ENCODE measurements around the gene CASP8AP2. TPM values are rescaled to one million over a fixed set of nuclear protein-coding genes. Genes with fewer than 3 reads are reported as not detected.
"Not testable (repeated sequence)": the region's sequence is repeated elsewhere in the genome, so short reads cannot be mapped to it uniquely, and the experiment has no call there.

The CASP8AP2 gene
- polyA plus RNA-seq, 2 donors, result 3.2 to 4.4 TPM

GRCh38 chr6:89894169-89894568 lies 64.5 kb downstream of the CASP8AP2 start, which contains the start of gene GJA10:
GJA10 (plus strand) TSS chr6:89894469; CDS start chr6:89894469, 0 bp downstream.
- no peaks in the 10 kb centered on the region for H3K27me3 ChIP-seq (ENCODE audit: control insufficient read depth in 1 of 2, insufficient read depth in 2 of 2, low read length in 2 of 2)
- H3K27ac ChIP-seq (ENCODE audit: low read depth in 2 of 2, low read length in 1 of 2), result no peak within 1 kb of the TSS
- no peaks in the 10 kb centered on the region for H3K4me1 ChIP-seq (ENCODE audit: control insufficient read depth in 2 of 2, insufficient read depth in 2 of 2, low read length in 1 of 2)
- no peak within 1 kb of the TSS for H3K4me3 ChIP-seq (ENCODE audit: low read depth in 1 of 2, low read length in 2 of 2)
- H3K36me3 ChIP-seq (ENCODE audit: control insufficient read depth in 2 of 2, insufficient read depth in 2 of 2, low read length in 1 of 2), result no peaks in the 10 kb centered on the region
- WGBS, 2 donors, result 98 to 100% methylated on average over 1 of the region's 1 CpG
- H3K9me3 ChIP-seq (ENCODE audit: control insufficient read depth in 2 of 2, insufficient read depth in 1 of 2, low read depth in 1 of 2, low read length in 1 of 2), result no peaks in the 10 kb centered on the region

GRCh38 chr6:89895276-89895874 lies 65.7 kb downstream of the CASP8AP2 start:
- H3K36me3 ChIP-seq (ENCODE audit: control insufficient read depth in 2 of 2, insufficient read depth in 2 of 2, low read length in 1 of 2), result no peaks in the 10 kb centered on the region
- 37 to 42% methylated on average over 8 of the region's 8 CpGs for WGBS, 2 donors
- H3K27me3 ChIP-seq (ENCODE audit: control insufficient read depth in 1 of 2, insufficient read depth in 2 of 2, low read length in 2 of 2), result no peaks in the 10 kb centered on the region
- H3K27ac ChIP-seq (ENCODE audit: low read depth in 2 of 2, low read length in 1 of 2), result no peak overlapping the region
- H3K9me3 ChIP-seq (ENCODE audit: control insufficient read depth in 2 of 2, insufficient read depth in 1 of 2, low read depth in 1 of 2, low read length in 1 of 2), result no peaks in the 10 kb centered on the region
- H3K4me3 ChIP-seq (ENCODE audit: low read depth in 1 of 2, low read length in 2 of 2), result no peak overlapping the region
- H3K4me1 ChIP-seq (ENCODE audit: control insufficient read depth in 2 of 2, insufficient read depth in 2 of 2, low read length in 1 of 2), result no peaks in the 10 kb centered on the region

GRCh38 chr6:89910001-89910901 lies 80.6 kb downstream of the CASP8AP2 start:
- not testable (repeated sequence) for H3K4me3 ChIP-seq (ENCODE audit: low read depth in 1 of 2, low read length in 2 of 2); H3K9me3 ChIP-seq (ENCODE audit: control insufficient read depth in 2 of 2, insufficient read depth in 1 of 2, low read depth in 1 of 2, low read length in 1 of 2); H3K27ac ChIP-seq (ENCODE audit: low read depth in 2 of 2, low read length in 1 of 2); H3K36me3 ChIP-seq (ENCODE audit: control insufficient read depth in 2 of 2, insufficient read depth in 2 of 2, low read length in 1 of 2); H3K27me3 ChIP-seq (ENCODE audit: control insufficient read depth in 1 of 2, insufficient read depth in 2 of 2, low read length in 2 of 2); H3K4me1 ChIP-seq (ENCODE audit: control insufficient read depth in 2 of 2, insufficient read depth in 2 of 2, low read length in 1 of 2)
- WGBS, 2 donors, result 56% methylated on average over 10 of the region's 10 CpGs

- Histone ChIP-seq H3K27me3 (ENCODE audit: control insufficient read depth in 1 of 2, insufficient read depth in 2 of 2, low read length in 2 of 2) (no peaks in the 10 kb centered on the region), H3K4me3 (ENCODE audit: low read depth in 1 of 2, low read length in 2 of 2) (no peak overlapping the region), H3K27ac (ENCODE audit: low read depth in 2 of 2, low read length in 1 of 2) (no peak overlapping the region), H3K9me3 (ENCODE audit: control insufficient read depth in 2 of 2, insufficient read depth in 1 of 2, low read depth in 1 of 2, low read length in 1 of 2) (no peaks in the 10 kb centered on the region), H3K4me1 (ENCODE audit: control insufficient read depth in 2 of 2, insufficient read depth in 2 of 2, low read length in 1 of 2) (no peaks in the 10 kb centered on the region), H3K36me3 (ENCODE audit: control insufficient read depth in 2 of 2, insufficient read depth in 2 of 2, low read length in 1 of 2) (no peaks in the 10 kb centered on the region)
- WGBS, 2 donors, result 67 to 72% methylated on average over 1 of the region's 1 CpG
Measured at GRCh38 chr6:89910902-89911240, 81.2 kb downstream of the CASP8AP2 start.

- Histone ChIP-seq H3K27me3 (ENCODE audit: control insufficient read depth in 1 of 2, insufficient read depth in 2 of 2, low read length in 2 of 2) (no peaks in the 10 kb centered on the region), H3K36me3 (ENCODE audit: control insufficient read depth in 2 of 2, insufficient read depth in 2 of 2, low read length in 1 of 2) (no peaks in the 10 kb centered on the region), H3K4me3 (ENCODE audit: low read depth in 1 of 2, low read length in 2 of 2) (no peak overlapping the region), H3K4me1 (ENCODE audit: control insufficient read depth in 2 of 2, insufficient read depth in 2 of 2, low read length in 1 of 2) (no peaks in the 10 kb centered on the region), H3K9me3 (ENCODE audit: control insufficient read depth in 2 of 2, insufficient read depth in 1 of 2, low read depth in 1 of 2, low read length in 1 of 2) (no peaks in the 10 kb centered on the region), H3K27ac (ENCODE audit: low read depth in 2 of 2, low read length in 1 of 2) (no peak overlapping the region)
- 79 to 99% methylated on average over 3 of the region's 3 CpGs for WGBS, 2 donors
Measured at GRCh38 chr6:89916136-89916920, 86.6 kb downstream of the CASP8AP2 start.

GRCh38 chr6:89917216-89917615 lies 87.5 kb downstream of the CASP8AP2 start:
- Histone ChIP-seq H3K9me3 (ENCODE audit: control insufficient read depth in 2 of 2, insufficient read depth in 1 of 2, low read depth in 1 of 2, low read length in 1 of 2) (no peaks in the 10 kb centered on the region), H3K36me3 (ENCODE audit: control insufficient read depth in 2 of 2, insufficient read depth in 2 of 2, low read length in 1 of 2) (no peaks in the 10 kb centered on the region), H3K27ac (ENCODE audit: low read depth in 2 of 2, low read length in 1 of 2) (no peak overlapping the region), H3K27me3 (ENCODE audit: control insufficient read depth in 1 of 2, insufficient read depth in 2 of 2, low read length in 2 of 2) (no peaks in the 10 kb centered on the region), H3K4me3 (ENCODE audit: low read depth in 1 of 2, low read length in 2 of 2) (no peak overlapping the region), H3K4me1 (ENCODE audit: control insufficient read depth in 2 of 2, insufficient read depth in 2 of 2, low read length in 1 of 2) (no peaks in the 10 kb centered on the region)
- 96% methylated on average over 4 of the region's 4 CpGs for WGBS, 2 donors

- H3K36me3 ChIP-seq (ENCODE audit: control insufficient read depth in 2 of 2, insufficient read depth in 2 of 2, low read length in 1 of 2), result no peaks in the 10 kb centered on the region
- no peak overlapping the region for H3K4me3 ChIP-seq (ENCODE audit: low read depth in 1 of 2, low read length in 2 of 2)
- H3K27me3 ChIP-seq (ENCODE audit: control insufficient read depth in 1 of 2, insufficient read depth in 2 of 2, low read length in 2 of 2), result no peaks in the 10 kb centered on the region
- 79% methylated on average over 3 of the region's 3 CpGs for WGBS, 2 donors
- no peak overlapping the region for H3K27ac ChIP-seq (ENCODE audit: low read depth in 2 of 2, low read length in 1 of 2)
- no peaks in the 10 kb centered on the region for H3K4me1 ChIP-seq (ENCODE audit: control insufficient read depth in 2 of 2, insufficient read depth in 2 of 2, low read length in 1 of 2)
- no peaks in the 10 kb centered on the region for H3K9me3 ChIP-seq (ENCODE audit: control insufficient read depth in 2 of 2, insufficient read depth in 1 of 2, low read depth in 1 of 2, low read length in 1 of 2)
Measured at GRCh38 chr6:89917801-89918366, 88.2 kb downstream of the CASP8AP2 start.

Other genes with a start within 250 kb of the CASP8AP2 start
- gene LYRM2, start 191.1 kb upstream of the CASP8AP2 start, polyA plus RNA-seq, result 10 to 100 TPM in 1 of 2 donors, 1 to 10 TPM in 1; 8.7 to 16.2 TPM
- 10 to 100 TPM; 10.1 to 23.9 TPM for gene MDN1, start 10.1 kb upstream of the CASP8AP2 start, polyA plus RNA-seq
- not detected for gene GJA10, start 64.6 kb downstream of the CASP8AP2 start, polyA plus RNA-seq